ENCODE measurements around the gene PRXL2B.

The PRXL2B gene

GRCh38 chr1:2559509-2560298 is 26.9 kb upstream of the PRXL2B start:
- H3K36me3 ChIP-seq (replicated peaks), result no peaks in the 10 kb centered on the region

DNA sequence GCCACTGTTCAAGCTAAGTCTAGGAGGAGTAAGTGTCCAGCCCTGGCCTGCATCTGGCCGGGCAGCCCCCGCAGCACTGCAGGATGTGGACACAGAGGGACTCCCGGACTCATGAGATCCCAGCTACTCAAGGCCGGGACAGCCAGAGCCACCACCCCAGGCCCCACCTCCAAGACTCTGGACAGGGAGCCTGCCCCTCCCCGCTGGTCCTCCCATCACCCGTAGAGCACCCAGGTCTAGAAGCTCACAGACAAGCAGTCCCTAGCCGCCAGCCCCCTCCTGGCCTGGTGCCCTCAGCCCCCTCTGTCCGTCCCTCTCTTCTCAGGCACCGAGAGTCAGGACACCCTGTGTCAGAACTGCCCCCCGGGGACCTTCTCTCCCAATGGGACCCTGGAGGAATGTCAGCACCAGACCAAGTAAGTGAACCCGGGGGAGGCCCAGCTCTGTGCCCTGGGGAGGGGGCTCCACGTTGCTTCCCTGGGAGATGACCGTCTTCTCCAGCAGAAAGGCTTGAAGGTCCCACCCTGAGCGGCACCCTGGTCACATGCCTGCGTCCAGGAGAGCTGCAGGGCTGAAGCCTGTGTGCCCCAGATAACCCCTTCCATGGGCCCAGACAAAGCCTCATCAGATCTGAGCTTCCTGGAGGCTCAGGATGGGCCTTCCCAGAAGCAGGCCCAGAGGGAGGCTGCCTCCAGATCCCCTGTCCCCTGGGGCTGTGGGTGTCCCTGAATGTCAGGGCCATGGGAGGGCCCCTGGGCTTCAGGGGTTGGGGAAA is 26.1 kb upstream of the PRXL2B start:
- no peaks in the 10 kb centered on the region for H3K36me3 ChIP-seq (replicated peaks)

More at GRCh38 chr1:2559509-2560298, 26.9 kb upstream of the PRXL2B start:
- DNase-seq, result no peak
- Histone ChIP-seq H3K4me3 (ENCODE audit: low read depth, low read length) (no peak overlapping the region), H3K27me3 (replicated peaks) (no peaks in the 10 kb centered on the region), H3K27ac (no peak overlapping the region)
- TF ChIP-seq CTCF (IDR thresholded peaks at IDR 0.05; ENCODE audit: low read depth, low read length, missing control alignments), result no peak
- in situ Hi-C loops (cut with HindIII; ENCODE audit: low pct_ligation_motif_present, low sequenced_read_pairs), result no loop called here

GRCh38 chr1:2561446-2561845 is 25.1 kb upstream of the PRXL2B start:
- H3K36me3 ChIP-seq (replicated peaks), result no peaks in the 10 kb centered on the region

More for the DNA sequence above, 26.1 kb upstream of the PRXL2B start:
- TF ChIP-seq CTCF (IDR thresholded peaks at IDR 0.05; ENCODE audit: low read depth, low read length, missing control alignments), result no peak
- Histone ChIP-seq H3K4me3 (ENCODE audit: low read depth, low read length) (no peak overlapping the region), H3K27ac (no peak overlapping the region), H3K27me3 (replicated peaks) (no peaks in the 10 kb centered on the region)
- no peak for DNase-seq
- in situ Hi-C loops (cut with HindIII; ENCODE audit: low pct_ligation_motif_present, low sequenced_read_pairs), result no loop called here

DNA sequence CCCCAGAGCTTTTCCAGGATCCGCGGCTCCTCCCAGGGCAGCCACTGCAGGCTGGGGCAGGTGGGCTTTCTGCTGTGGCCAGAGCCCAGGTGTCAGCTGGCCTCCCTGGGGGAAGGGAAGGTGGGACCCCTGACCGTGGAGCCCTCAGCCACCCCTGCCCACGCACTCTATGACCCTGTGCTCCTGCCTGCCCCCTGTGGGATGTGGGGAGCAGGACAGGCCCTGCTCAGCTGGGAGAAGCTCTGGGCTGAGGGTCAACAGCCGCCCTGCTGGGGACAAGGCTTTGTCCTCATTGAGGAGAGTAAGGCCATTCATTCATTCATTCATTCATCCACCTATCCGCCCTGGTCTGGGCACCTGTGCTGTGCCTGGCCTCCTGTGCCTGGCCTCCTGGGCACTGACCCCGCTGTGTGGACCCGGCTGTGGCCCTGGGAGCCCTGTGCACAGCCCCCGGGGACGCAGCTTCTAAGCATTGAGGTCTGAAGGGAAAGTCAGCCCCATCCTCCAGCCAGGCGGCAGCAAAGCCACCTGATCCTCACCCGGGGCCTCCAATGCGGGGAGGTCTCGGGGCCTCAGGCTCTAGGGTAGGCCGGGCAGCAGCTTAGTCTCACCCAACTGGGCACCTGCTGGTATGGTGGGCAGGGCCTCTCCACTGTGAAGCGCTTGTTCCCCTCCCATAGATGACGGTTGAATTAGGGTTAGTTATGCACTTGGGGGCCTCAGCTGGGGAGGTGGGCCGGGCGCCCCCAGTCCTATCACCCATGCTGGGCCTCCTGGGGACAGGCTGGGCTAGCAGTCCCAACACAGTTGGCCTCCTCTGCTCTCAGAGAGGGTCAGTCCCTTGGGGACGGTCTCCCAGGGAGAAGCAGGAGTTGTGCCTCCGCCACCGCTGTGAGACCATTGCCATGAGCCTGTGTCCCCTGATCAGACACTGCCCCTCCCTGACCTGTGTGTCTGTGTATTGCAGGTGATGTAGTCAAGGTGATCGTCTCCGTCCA is 24.4 kb upstream of the PRXL2B start:
- Histone ChIP-seq H3K36me3 (replicated peaks) (no peaks in the 10 kb centered on the region), H3K4me3 (ENCODE audit: low read depth, low read length) (no peak overlapping the region), H3K27ac (no peak overlapping the region), H3K27me3 (replicated peaks) (no peaks in the 10 kb centered on the region)
- peak; percentile 60 for TF ChIP-seq CTCF (IDR thresholded peaks at IDR 0.05; ENCODE audit: low read depth, low read length, missing control alignments)
- in situ Hi-C loops (cut with HindIII; ENCODE audit: low pct_ligation_motif_present, low sequenced_read_pairs), result no loop called here
- DNase-seq, result no peak

More at GRCh38 chr1:2561446-2561845, 25.1 kb upstream of the PRXL2B start:
- no peak for DNase-seq
- Histone ChIP-seq H3K27ac (no peak overlapping the region), H3K4me3 (ENCODE audit: low read depth, low read length) (no peak overlapping the region), H3K27me3 (replicated peaks) (no peaks in the 10 kb centered on the region)
- no peak for TF ChIP-seq CTCF (IDR thresholded peaks at IDR 0.05; ENCODE audit: low read depth, low read length, missing control alignments)
- in situ Hi-C loops (cut with HindIII; ENCODE audit: low pct_ligation_motif_present, low sequenced_read_pairs), result no loop called here

GRCh38 chr1:2563205-2563604 is 23.4 kb upstream of the PRXL2B start:
- H3K27me3 ChIP-seq (replicated peaks), result no peaks in the 10 kb centered on the region
- TF ChIP-seq CTCF (IDR thresholded peaks at IDR 0.05; ENCODE audit: low read depth, low read length, missing control alignments), result no peak
- H3K27ac ChIP-seq, result no peak overlapping the region
- H3K4me3 ChIP-seq (ENCODE audit: low read depth, low read length), result no peak overlapping the region
- in situ Hi-C loops (cut with HindIII; ENCODE audit: low pct_ligation_motif_present, low sequenced_read_pairs), result no loop called here
- H3K36me3 ChIP-seq (replicated peaks), result no peaks in the 10 kb centered on the region
- DNase-seq, result no peak
